KMS-11 (cell line): Measurements from ENCODE around the gene ZNF304.

Experiments used
- H2AFZ ChIP-seq: fragments of 200-600 bp; sonication (generic); 2 replicates; pipeline ENCODE4 v1.6.1; 2016; ENCODE audit warnings: antibody characterized with exemption, mixed run types, low read depth
- H3K27ac ChIP-seq: fragments of 200-600 bp; sonication (generic); 2 replicates; pipeline ENCODE4 v1.6.1; 2016; ENCODE audit warnings: mild to moderate bottlenecking, mixed run types
- H3K27me3 ChIP-seq: fragments of 200-600 bp; sonication (generic); 2 replicates; pipeline ENCODE4 v1.6.1; 2017; ENCODE audit warnings: mild to moderate bottlenecking, low read depth, mixed run types, moderate library complexity; ENCODE audit not compliant: insufficient read depth
- H3K36me3 ChIP-seq: fragments of 200-600 bp; sonication (generic); 2 replicates; pipeline ENCODE4 v1.6.1; 2017; ENCODE audit warnings: mild to moderate bottlenecking, mixed run types; ENCODE audit not compliant: insufficient read depth
- H3K4me1 ChIP-seq: fragments of 200-600 bp; sonication (generic); 2 replicates; pipeline ENCODE4 v1.6.1; 2016; ENCODE audit warnings: mild to moderate bottlenecking, low read depth, mixed run types; ENCODE audit not compliant: poor library complexity, severe bottlenecking
- H3K4me2 ChIP-seq: fragments of 200-600 bp; sonication (generic); 2 replicates; pipeline ENCODE4 v1.7.0; 2016; ENCODE audit warnings: mild to moderate bottlenecking, mixed run types
- H3K4me3 ChIP-seq: fragments of 200-600 bp; sonication (generic); IDR thresholded peaks from 2 replicates; pipeline ENCODE4 v1.6.1; 2017; ENCODE audit warnings: low read depth, low read length, mixed read lengths; ENCODE audit not compliant: insufficient read depth
- H3K79me2 ChIP-seq: fragments of 200-600 bp; sonication (generic); 2 replicates; pipeline ENCODE4 v1.6.1; 2016; ENCODE audit warnings: low read depth, mixed run types; ENCODE audit not compliant: insufficient read depth
- H3K9ac ChIP-seq: fragments of 200-600 bp; sonication (generic); 2 replicates; pipeline ENCODE4 v1.6.1; 2016; ENCODE audit warnings: mild to moderate bottlenecking, mixed run types
- H4K20me1 ChIP-seq: fragments of 200-600 bp; sonication (generic); 2 replicates; pipeline ENCODE4 v1.6.1; 2016; ENCODE audit warnings: mild to moderate bottlenecking, mixed run types; ENCODE audit not compliant: insufficient read depth
- CTCF ChIP-seq: fragments of 200-600 bp; sonication (generic); conservative IDR thresholded peaks from 2 replicates; pipeline ENCODE4 v1.6.1; 2017; ENCODE audit warnings: low read depth, mild to moderate bottlenecking, antibody characterized with exemption, low read length, moderate library complexity, mixed read lengths

ZNF304 gene

GRCh38 chr19:57359300-57359699 lies 8.2 kb downstream of the ZNF304 start:
- no peak for TF ChIP-seq CTCF
- no peaks in the 10 kb centered on the region; the same call in 1 of the 2 replicates for H3K36me3 ChIP-seq
- no peaks in the 10 kb centered on the region for H3K4me1 ChIP-seq

GRCh38 chr19:57362419-57362818 lies 11.3 kb downstream of the ZNF304 start:
- Histone ChIP-seq H3K4me3 (no peak overlapping the region), H3K79me2 (0 out of 2 replicates have a peak, but pooled peaks cover 4% of the 10 kb centered on the region), H3K4me2 (peak overlapping the region; percentile 49), H3K27ac (no peak overlapping the region), H3K9ac (no peak overlapping the region), H3K27me3 (no peaks in the 10 kb centered on the region), H3K36me3 (no peaks in the 10 kb centered on the region), H3K4me1 (no peaks in the 10 kb centered on the region), H2AFZ (peak overlapping the region; percentile 78; the same call in 1 of the 2 replicates), H4K20me1 (no peaks in the 10 kb centered on the region)
- TF ChIP-seq CTCF: no peak

More at GRCh38 chr19:57359300-57359699, 8.2 kb downstream of the ZNF304 start:
- Histone ChIP-seq H4K20me1 (no peaks in the 10 kb centered on the region), H3K79me2 (0 out of 2 replicates have a peak, but pooled peaks cover under 1% of the 10 kb centered on the region), H3K4me3 (no peak overlapping the region), H2AFZ (no peak overlapping the region), H3K27me3 (no peaks in the 10 kb centered on the region), H3K4me2 (no peak overlapping the region), H3K9ac (no peak overlapping the region), H3K27ac (no peak overlapping the region)

- H3K79me2 ChIP-seq: 0 out of 2 replicates have a peak, but pooled peaks cover 4% of the 10 kb centered on the region
- H3K36me3 ChIP-seq: no peaks in the 10 kb centered on the region
- H4K20me1 ChIP-seq: no peaks in the 10 kb centered on the region
- no peaks in the 10 kb centered on the region for H3K27me3 ChIP-seq
- peak within 1 kb of the TSS; percentile 47; the same call in 1 of the 2 replicates for H3K9ac ChIP-seq
- TF ChIP-seq CTCF: no peak
- H3K27ac ChIP-seq: peak within 1 kb of the TSS; percentile 58
- H3K4me2 ChIP-seq: peak within 1 kb of the TSS; percentile 56
- H3K4me1 ChIP-seq: no peaks in the 10 kb centered on the region
- H2AFZ ChIP-seq: peak within 1 kb of the TSS; percentile 78
- no peak within 1 kb of the TSS for H3K4me3 ChIP-seq
Measured at GRCh38 chr19:57362997-57363687, 12.1 kb downstream of the ZNF304 start, which contains the start of the genes TRAPPC2B and ZNF547. Gene TRAPPC2B (plus strand): TSS chr19:57363551. CDS start chr19:57364834, 1,283 bp downstream. Gene ZNF547 (plus strand): TSS chr19:57363551. CDS start chr19:57368556, 5,005 bp downstream.

GRCh38 chr19:57363688-57364181 lies 12.7 kb downstream of the ZNF304 start:
- Histone ChIP-seq H3K79me2 (0 out of 2 replicates have a peak, but pooled peaks cover 4% of the 10 kb centered on the region), H3K36me3 (no peaks in the 10 kb centered on the region), H3K4me1 (no peaks in the 10 kb centered on the region), H4K20me1 (no peaks in the 10 kb centered on the region), H3K9ac (peak overlapping the region; percentile 47; the same call in 1 of the 2 replicates), H3K4me2 (peak overlapping the region; percentile 56), H2AFZ (peak overlapping the region; percentile 78; the same call in 1 of the 2 replicates), H3K27me3 (no peaks in the 10 kb centered on the region), H3K27ac (peak overlapping the region; percentile 58), H3K4me3 (no peak overlapping the region)
- TF ChIP-seq CTCF: no peak
